GM19455 (cell line): ENCODE data around the gene FGD2.
"Not testable (repeated sequence)": the region's sequence is repeated elsewhere in the genome, so short reads cannot be mapped to it uniquely, and the experiment has no call there.

Source experiments
- ATAC-seq: cut with Tn5 transposase; IDR thresholded peaks from one replicate; pipeline ENCODE4 v1.9.1; 2021; ENCODE audit not compliant: unreplicated experiment

Gene FGD2

DNA sequence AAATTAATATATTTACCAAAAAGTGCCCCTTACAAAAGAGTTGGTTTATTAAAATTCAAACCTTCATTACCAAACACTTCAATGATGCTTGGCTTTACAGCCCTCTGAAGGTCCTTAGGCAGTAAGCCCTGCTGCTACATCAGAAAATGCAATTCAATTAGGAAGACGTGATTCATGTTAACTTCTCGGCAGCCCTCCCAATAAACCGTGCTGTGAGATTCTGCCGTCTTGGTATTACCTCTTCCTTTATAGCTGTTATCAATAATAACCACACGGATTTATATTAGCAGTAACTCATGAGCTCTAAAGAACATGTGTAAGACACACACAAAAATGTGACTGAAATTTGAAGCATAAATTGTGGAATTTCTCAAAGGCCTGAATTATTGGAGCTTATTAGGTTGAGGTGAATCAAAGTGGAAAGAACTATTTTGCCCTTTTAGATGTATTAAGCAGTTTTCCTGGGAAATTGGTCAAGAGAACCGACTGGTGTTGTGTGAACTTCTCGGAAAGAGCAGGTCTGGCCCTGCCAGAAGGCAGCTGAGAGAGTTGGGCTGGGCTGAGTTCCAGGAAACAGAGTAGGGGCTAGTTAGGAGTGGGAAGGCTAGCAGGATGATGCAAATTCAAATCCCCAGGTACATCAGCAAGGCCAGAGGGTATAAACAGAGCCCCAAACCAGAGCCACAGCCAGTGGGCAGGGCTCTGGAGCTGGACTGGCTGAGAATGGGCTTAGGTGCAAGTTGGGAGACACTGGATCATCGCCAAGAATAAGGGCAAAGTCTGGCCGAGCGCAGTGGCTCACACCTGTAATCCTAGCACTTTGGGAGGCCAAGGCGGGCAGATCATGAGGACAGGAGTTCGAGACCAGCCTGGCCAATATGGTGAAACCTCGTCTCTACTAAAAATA, 33.1 kb downstream of the FGD2 start:
- no peak for ATAC-seq

DNA sequence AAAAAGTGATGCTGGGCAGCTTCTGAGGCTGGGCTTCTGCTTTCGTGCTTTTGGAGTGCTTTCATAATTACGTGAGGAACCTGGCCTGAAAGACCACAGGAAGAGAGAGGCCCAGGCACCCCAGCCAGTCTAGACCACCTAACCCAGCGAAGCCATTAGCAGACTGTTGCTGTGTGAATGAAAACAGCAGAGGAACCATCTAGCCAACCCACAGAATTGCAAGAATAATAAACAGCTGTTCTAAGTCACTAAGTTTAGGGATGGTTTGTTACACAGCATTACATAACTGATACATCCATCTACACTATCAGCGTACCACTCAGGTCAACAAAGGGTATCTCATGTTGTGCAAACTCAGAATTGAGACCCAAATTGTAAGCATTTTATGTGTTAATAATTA, 34.5 kb downstream of the FGD2 start:
- ATAC-seq: no peak

DNA sequence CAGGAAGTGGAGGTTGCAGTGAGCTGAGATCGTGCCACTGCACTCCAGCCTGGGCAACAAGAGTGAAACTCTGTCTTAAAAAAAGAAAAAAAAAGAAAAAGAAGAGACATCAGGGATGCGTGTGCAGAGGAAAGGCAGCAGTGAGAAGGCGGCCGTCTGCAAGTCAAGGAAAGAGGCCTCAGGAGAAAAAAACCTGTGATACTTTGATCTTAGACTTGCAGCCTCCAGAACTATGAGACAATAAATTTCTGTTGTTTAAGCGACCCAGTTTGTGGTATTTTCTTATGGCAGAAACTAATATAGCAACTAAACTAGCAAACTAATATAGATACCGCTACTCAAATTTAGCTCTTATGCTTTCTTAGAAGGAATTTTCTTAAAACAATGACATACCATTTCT, 36.1 kb downstream of the FGD2 start:
- no peak for ATAC-seq

DNA sequence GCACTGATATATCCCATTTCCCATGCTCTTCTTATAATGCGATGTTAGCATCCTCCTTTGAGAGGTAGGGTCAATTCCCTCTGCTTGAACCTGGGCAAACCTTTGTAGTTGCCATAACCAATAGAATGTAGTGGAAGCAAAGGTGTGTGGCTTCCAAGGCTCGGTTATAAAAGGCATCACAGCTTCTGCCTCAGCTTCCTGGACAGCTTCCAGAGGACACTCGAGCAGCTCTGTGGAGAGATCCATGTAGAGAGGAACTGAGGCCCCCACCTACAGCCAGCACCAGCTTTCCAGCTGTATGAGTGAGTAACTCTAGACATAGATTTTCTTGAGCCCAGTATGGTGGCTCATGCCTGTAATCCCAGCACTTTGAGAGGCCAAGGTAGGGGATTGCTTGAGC, 36.7 kb downstream of the FGD2 start:
- ATAC-seq: no peak

DNA sequence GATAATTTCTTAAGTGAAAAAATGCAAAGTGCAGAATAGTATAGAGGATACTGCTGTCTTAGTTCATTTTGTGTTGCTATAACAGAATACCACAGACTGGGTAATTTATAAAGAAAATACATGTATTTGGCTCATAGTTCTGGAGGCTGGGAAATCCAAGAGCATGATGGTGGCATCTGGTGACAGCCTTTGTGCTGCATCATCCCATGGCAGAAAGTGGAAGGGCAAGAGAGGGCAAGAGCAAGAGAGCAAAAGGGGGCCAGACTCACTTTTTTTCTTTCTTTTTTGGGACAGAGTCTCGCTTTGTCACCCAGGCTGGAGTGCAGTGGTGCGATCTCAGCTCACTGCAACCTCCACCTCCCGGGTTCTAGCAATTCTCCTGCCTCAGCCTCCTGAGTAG, 37.6 kb downstream of the FGD2 start:
- ATAC-seq: not testable (repeated sequence)

DNA sequence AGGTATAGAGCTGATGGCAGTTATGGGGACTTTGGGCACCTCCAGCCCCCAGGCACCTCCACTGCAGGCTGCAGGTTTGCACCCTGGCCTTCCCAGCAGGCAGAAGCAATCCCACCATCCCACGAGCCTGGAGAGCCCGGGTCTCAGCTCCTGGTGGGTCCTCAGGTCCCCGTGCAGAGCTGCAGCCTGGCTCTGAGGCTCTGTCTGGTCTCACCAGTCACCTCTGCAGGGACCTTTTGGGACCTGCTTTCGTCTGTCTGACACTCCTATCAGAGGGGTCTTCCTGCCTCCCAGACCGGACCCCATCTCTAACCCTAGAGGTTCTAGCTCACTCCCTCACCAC, 41.9 kb downstream of the FGD2 start:
- ATAC-seq: no peak

DNA sequence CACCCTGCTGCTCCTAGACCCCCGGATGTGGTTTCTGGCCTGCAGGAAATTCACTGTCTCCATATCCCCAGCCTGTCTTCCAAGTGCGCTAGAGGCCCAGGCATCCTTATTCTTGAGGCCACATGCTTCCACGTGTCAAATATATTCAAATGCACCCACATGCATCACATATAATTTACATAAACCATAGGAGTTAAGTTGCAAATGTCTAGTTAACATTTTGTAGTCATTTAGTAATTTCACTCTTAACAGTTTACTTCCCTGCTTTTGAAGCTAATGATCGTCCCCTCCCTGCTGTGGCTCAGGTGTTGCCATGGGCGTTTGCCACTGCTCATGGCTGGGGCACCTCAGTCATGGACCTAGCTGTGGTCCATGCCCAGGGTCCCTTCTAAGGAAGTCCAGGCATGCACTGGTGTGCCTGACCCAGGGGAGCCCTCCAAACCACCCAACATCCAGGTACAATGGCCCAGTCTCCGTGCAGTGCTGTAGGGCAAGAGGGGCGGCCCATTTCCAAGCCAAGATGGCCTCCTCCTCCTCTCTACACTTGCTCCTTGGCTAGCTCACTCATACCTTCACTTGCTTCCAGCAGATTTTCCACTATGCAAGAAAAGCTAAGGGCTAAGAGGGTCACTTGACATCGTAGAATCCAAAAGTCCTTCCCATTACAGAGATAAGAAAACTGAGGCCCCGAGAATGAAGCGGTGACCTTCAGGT, 42.4 kb downstream of the FGD2 start:
- ATAC-seq: no peak

DNA sequence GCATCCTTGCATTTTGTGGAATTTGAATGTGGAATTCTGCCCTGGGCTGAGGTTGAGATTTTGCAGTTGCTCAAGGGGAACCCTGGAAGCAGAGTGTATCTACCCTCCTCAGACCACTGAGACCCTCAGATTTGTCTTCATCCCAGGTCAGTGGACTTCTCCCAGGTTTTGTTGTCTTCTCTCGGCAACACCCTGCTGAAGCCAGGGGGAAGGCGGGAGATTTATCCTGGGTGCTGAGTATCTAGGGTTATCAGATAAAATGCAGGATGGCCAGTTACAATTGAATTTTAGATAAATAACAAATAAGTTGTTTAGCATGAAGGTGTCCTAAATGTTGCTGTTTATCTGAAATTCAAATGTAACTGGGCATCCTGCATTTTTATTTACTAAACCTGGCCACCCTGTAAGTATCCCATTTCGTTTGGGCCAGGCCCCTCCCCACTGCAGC, 43.0 kb downstream of the FGD2 start:
- ATAC-seq: no peak

DNA sequence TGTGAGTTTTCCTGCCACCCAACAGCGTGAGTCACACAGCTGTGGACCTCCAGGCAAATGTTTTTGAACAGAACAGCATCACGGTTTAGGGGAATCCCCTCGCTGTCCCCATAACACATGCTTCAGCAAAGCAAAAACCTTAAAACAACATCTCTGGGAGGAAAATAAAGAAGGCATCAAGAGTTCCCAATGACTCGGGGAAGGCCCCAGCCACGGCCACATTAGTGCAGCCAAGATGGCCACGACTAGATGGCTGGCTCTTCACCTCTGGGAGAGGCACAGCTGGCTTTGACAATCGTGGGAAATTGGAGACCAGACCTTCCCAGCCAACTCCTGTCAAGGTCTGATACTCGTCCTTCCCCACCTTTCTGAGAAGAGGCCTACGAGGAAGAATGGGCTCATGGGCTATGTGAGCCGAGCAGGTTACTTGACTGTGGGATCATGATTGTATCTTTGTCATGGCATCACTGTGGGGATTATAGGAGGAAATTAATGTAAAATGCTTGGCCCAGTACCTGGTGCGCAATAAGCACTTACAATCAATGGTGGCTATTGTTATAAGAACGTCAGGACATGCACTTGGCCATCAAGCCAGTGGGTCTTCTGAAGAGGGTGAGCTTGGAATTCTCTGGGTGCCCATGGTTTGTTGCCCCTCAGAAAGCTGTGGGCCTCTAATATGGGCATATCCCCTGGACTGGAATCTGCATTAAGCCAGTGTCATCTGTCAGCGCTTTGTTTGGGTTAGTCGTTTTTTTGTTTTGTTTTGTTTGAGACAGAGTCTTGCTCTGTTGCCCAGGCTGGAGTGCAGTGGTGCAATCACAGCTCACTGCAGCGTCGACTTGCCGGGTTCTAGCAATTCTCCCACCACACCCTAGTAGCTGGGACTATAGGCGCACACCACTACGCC, 43.6 kb downstream of the FGD2 start:
- ATAC-seq: no peak

DNA sequence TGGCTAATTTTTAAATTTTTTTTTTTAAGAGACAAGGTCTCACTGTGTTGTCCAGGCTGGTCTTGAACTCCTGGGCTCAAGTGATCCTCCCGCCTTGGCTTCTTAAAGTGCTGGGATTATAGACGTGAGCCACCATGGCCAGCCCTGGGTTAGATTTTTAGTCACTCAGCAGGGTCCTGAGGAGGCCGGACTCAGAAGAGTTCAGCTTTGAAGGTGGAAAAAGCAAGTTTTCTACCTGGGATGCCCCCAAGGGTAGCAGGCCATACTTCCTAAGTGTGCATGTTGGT, 44.2 kb downstream of the FGD2 start:
- no peak for ATAC-seq

DNA sequence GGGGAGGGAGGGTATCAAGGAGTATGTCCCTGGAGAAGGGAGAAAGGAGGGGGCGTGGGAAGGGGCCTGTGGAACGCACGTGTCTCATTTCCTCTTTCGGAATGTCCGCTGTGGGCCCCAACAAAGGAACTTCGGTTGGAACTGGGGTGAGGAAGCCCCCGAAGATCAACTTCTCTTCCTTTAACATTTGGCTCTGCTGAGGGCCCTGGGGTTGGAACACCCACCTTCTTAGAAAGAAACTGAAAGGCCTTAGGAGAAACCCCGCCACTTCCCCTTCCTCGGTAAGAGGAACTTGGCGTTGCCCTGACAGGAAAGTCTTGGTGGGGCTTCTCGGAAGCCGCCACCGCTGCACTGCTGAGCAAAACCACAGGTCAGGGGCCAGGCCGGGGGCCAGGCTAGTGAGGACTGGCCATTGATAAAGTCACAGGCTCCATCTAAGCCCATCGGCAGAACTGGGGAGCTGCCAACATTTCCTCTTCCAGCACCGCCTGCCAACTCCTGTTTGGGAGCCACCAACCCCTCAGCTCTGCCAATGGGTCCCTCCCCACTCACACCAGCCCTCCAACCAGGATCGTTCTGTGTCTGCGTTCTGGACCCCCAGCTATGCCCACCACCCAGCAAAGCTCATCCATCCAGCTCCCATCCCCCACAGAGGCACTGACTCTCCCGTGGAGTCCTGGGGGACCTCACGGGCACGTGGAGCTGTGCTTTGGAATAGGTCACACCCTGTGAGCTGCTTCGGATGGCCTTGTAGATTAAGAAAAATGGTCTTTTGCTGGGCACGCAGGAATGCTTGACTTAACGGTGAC, 44.8 kb downstream of the FGD2 start:
- no peak for ATAC-seq

DNA sequence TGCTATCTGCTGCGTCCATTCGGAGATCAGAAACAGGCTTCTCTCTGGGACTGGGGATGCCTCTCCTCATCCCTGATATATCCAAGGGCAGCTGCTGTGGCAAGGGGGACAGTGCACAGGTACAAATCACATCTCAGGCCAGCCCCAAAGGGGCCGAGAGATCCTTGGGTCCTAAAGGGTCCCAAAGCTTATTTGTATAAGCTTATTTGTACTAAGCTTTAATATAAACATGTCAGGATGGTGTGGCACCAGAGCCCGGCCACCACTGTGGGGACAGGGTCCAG, 45.3 kb downstream of the FGD2 start:
- no peak for ATAC-seq

DNA sequence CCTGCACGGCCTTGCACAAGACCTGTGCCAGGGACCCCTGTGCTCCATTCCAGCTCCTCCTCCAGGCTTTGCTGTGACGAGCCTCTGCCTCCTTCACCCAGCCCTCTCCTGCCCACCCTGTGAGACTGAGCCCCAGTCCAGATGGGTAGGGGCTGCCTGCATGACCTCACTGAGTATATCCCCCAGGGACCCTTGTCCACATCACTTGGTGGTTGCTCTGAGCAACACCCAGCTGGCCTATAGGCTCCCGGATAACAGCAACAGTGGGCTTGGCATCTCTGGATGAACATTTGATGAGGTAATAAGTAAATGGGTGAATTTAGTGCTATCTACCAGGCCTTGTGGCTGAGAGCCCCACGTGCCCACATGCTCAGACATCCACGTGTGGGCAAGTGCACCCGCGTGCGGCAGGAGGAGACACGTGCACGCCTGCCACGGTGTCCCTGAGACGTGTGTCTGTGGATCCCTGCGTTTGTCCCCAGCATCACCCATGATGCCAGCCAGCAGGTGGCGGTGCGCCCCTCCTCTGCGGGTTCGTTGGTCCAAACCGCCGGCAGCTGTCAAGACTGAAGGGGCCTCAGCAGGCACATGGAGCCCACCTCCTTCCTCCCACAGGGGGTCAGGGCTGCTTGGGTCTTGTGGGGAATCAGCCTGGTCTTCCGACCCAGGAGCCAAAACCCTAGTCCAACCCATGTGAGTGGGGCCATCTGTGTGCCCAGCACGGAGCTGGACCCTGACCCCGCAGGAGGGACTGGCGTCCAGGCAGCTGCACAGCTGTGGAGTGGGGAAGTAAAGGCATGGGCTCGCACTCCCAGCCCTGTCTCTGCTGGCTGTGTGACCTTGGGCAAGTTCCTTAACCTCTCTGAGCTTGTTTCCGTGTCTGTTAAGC, 45.9 kb downstream of the FGD2 start:
- peak; percentile 48 for ATAC-seq

DNA sequence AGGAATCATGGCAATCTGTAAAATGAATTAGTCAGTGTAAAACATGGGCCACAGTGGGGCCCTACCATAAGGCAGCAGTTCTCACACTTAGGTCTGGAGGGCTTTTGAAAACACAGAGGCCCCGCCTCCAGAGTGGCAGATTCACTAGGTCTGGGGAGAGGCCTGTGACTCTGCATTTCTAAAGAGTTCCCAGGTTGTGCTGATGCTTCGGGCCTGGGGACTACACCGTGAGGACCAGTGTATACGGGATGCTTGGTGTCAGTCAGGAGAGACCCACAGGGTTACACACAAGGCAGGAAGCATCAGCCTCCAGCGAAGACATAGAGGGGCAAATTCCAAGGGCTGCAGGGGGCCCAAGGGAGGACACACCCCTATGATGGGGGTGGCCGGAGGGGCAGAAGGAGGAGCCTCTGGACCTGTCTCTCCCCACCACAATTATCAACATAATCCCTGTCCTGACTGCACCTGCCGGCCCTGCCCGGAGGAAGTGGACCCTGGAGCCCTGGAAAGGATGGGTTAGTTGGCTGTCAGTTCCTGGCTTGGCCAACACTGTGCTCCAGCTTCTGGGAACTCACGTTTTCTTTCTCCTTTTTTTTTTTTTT, 46.7 kb downstream of the FGD2 start:
- no peak for ATAC-seq

DNA sequence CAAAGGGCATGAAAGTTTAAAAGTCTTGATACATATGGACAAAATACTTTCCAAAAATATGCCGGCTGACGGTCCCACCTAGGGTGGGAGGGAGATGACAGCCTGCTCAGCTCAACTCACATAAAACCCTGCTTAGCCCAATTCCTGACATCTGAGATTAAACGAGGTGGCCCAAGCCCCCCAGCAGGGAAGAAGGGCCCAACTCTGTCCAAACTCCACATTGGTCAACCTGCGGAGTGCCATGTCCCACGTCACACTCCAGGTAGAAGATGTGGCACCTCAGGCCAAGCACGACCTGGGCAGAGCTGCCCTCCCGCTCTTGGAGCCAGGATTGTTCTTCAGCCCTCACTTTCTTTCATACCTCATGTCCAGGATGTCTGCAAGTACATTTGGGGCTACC, 48.2 kb downstream of the FGD2 start:
- no peak for ATAC-seq

DNA sequence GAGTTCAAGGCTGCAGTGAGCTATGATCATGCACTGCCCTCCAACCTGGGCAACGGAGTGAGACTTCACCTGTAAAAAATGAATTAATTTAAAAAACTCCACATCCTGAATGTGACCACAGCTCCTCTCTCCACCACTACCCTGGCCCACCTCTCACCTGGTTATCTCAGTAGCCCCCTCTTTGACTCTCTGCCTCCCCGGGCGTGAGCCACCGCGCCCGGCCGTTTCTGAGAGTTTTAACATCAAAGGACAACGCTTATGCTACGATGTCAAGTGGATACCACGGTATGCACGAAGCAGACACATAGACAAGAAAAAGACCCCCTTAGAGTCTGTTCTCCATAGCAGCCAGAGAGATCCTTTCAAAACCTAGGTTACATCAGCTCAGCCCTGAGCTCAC, 48.7 kb downstream of the FGD2 start:
- ATAC-seq: no peak

DNA sequence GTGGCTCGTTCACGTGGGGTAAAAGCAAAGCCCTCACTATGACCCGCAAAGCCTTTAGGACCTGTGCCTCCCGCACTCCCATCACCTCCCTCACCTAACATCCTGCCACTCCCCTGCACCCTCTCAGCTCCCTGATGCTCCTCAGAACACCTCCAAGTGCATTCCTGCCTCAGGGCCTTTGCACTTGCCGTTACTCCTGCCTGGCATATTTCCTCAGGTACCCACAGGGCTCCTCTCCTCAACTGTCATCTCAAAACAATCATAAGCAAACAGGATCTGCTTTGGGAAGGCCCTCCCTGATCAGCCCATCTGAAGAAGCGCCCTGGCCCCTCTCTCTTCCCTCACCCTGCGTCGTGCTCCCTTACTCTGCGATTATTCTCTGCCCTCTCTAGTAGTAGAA, 49.1 kb downstream of the FGD2 start:
- ATAC-seq: no peak

DNA sequence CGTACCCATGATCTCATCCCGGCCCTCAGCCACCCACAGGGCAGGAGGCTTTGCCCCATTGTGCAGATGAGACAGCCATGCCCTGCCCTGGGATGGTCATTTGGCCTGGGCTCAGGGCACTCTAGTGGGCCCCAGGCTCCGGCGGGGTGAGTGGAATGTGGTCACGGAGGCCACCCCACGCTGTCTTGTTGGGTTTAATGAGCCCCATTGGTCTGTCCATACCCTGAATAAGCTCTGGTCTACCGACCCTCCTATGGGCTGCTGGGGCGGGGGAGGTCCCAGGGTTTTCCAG, 50.6 kb downstream of the FGD2 start:
- ATAC-seq: no peak

DNA sequence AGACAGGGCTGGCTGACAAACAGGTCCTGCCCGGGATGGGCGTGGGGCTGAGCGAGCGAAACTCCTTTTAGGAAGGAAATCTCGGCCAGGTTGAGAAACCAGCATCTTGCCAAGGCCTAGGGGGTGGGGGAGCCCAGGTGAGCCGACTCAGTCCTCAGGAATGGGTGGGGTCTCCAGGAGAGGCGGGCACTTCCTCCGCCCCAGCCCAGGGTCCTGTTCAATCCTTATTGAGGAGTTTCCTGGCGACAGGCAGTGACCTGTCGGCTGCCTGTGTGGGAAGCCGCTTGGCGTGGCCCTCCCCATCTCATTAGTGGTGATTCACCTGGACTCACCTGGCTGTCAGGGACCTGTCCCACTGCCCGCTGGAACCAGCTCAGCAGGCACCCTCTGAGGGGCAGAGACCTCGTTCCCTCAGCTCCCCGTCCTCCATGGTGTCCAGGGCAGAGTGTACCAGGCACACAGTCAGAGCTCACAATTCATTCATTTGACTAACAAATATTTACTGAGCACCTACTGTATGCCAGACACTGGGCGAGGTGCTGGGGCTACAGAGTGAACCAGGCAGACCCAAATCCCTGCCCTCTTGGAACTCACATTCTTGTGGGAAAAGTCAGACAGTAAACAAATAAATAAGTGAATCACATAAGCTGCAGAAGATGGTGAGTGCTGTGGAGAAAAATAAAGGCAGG, 51.1 kb downstream of the FGD2 start:
- no peak for ATAC-seq
